IMR-90 (cell line): Measurements from ENCODE around the gene POLD4. TPM values are rescaled to one million over a fixed set of nuclear protein-coding genes. Genes with fewer than 3 reads are reported as not detected.

Experiments used
- ATAC-seq: fragments of 200-7000 bp; cut with Tn5 transposase; 2 replicates; pipeline ENCODE4 v1.9.1; 2020; ENCODE audit warnings: low read depth, mild to moderate bottlenecking, moderate library complexity
- BruUV-seq: library from RNA; stranded (reverse); fragments of 400-500 nt; replicated peaks from 2 replicates; lab custom pipeline; 2021; lab: Mats Ljungman, UMichigan
- CTCF ChIA-PET: fragments of 300-600 bp; formaldehyde crosslinking; extraction: SDS; loops from one replicate; lab custom pipeline; 2021; ENCODE audit warnings: antibody characterized with exemption; lab: Yijun Ruan, JAX
- POLR2A ChIA-PET: fragments of 300-600 bp; sonication (Branson Sonifier 250); formaldehyde crosslinking; loops from one replicate; lab custom pipeline; 2022; ENCODE audit warnings: antibody characterized with exemption; ENCODE audit not compliant: unreplicated experiment; lab: Charles Lee
- DNase-seq: peaks from one replicate; pipeline ENCODE4 v3.0.0; 2013
- H2AFZ ChIP-seq: replicated peaks from 2 replicates; pipeline ENCODE3; 2013; ENCODE audit warnings: low read length, mild to moderate bottlenecking; ENCODE audit not compliant: poor library complexity
- H2AK5ac ChIP-seq: 2 replicates; pipeline ENCODE4 v1.6.1; 2013; ENCODE audit warnings: low read depth, low read length, inconsistent platforms
- H2AK9ac ChIP-seq: replicated peaks from 2 replicates; pipeline ENCODE3; 2013; ENCODE audit warnings: mild to moderate bottlenecking, low read depth, low read length, moderate library complexity; ENCODE audit not compliant: poor library complexity
- H2BK120ac ChIP-seq: 2 replicates; pipeline ENCODE4 v1.6.1; 2013; ENCODE audit warnings: low read depth, low read length, inconsistent platforms
- H2BK15ac ChIP-seq: 3 replicates; pipeline ENCODE4 v1.6.1; 2013; ENCODE audit warnings: low read depth, low read length, inconsistent platforms
- H2BK20ac ChIP-seq: 2 replicates; pipeline ENCODE4 v1.6.1; 2013; ENCODE audit warnings: low read depth, mild to moderate bottlenecking, inconsistent platforms, low read length, moderate library complexity
- H2BK5ac ChIP-seq: 2 replicates; pipeline ENCODE4 v1.6.1; 2013; ENCODE audit warnings: mild to moderate bottlenecking, low read depth, low read length, inconsistent platforms; ENCODE audit not compliant: poor library complexity, severe bottlenecking
- H3K14ac ChIP-seq: replicated peaks from 2 replicates; pipeline ENCODE4 v1.6.1; 2013; ENCODE audit warnings: low read depth, low read length, inconsistent platforms
- H3K18ac ChIP-seq: 2 replicates; pipeline ENCODE4 v1.6.1; 2013; ENCODE audit warnings: low read depth, low read length, control low read depth
- H3K23ac ChIP-seq: 2 replicates; pipeline ENCODE4 v1.6.1; 2013; ENCODE audit warnings: low read depth, low read length, inconsistent platforms
- H3K27ac ChIP-seq: 2 replicates; pipeline ENCODE4 v1.5.1; 2013; ENCODE audit warnings: mild to moderate bottlenecking, control low read depth, low read length; ENCODE audit not compliant: insufficient read depth
- H3K27me3 ChIP-seq: 2 replicates; pipeline ENCODE4 v1.6.1; 2013; ENCODE audit warnings: low read length; ENCODE audit not compliant: control insufficient read depth, insufficient read depth
- H3K36me3 ChIP-seq: 2 replicates; pipeline ENCODE4 v1.6.1; 2013; ENCODE audit warnings: low read length, mixed read lengths; ENCODE audit not compliant: control insufficient read depth, insufficient read depth
- H3K4ac ChIP-seq: 2 replicates; pipeline ENCODE4 v1.6.1; 2013; ENCODE audit warnings: low read depth, low read length, inconsistent platforms
- H3K4me1 ChIP-seq: 2 replicates; pipeline ENCODE4 v1.6.1; 2013; ENCODE audit warnings: low read length, mixed read lengths; ENCODE audit not compliant: control insufficient read depth, insufficient read depth
- H3K4me2 ChIP-seq: 2 replicates; pipeline ENCODE4 v1.6.1; 2013; ENCODE audit warnings: low read depth, mild to moderate bottlenecking, control low read depth, low read length, moderate library complexity
- H3K4me3 ChIP-seq: 2 replicates; pipeline ENCODE4 v1.5.1; 2013; ENCODE audit warnings: low read depth, mild to moderate bottlenecking, control low read depth, low read length, moderate library complexity; ENCODE audit not compliant: insufficient read depth
- H3K56ac ChIP-seq: 2 replicates; pipeline ENCODE4 v1.6.1; 2013; ENCODE audit warnings: low read length, inconsistent platforms; ENCODE audit not compliant: insufficient read depth; ENCODE audit errors: extremely low read depth
- H3K79me1 ChIP-seq, 2 experiments: 2 replicates each; pipeline ENCODE4 v1.6.1; 2013; ENCODE audit warnings: low read length in 2 of 2, inconsistent platforms in 1 of 2, low read depth in 1 of 2
- H3K9ac ChIP-seq: 2 replicates; pipeline ENCODE4 v1.6.1; 2013; ENCODE audit warnings: low read depth, low read length, control low read depth
- H3K9me1 ChIP-seq: 2 replicates; pipeline ENCODE4 v1.6.1; 2013; ENCODE audit warnings: low read length, inconsistent platforms; ENCODE audit not compliant: insufficient read depth
- H3K9me3 ChIP-seq: 2 replicates; pipeline ENCODE4 v1.6.1; 2013; ENCODE audit warnings: low read length; ENCODE audit not compliant: control insufficient read depth, insufficient read depth
- H4K20me1 ChIP-seq: 2 replicates; pipeline ENCODE4 v1.6.1; 2013; ENCODE audit warnings: low read length, inconsistent platforms; ENCODE audit not compliant: insufficient read depth
- H4K5ac ChIP-seq: 2 replicates; pipeline ENCODE4 v1.6.1; 2013; ENCODE audit warnings: mild to moderate bottlenecking, low read depth, low read length, control low read depth
- H4K8ac ChIP-seq, 2 experiments: 2 replicates each; pipeline ENCODE4 v1.6.1; 2013; ENCODE audit warnings: low read depth in 2 of 2, low read length in 2 of 2, control low read depth in 1 of 2, inconsistent platforms in 1 of 2
- H4K91ac ChIP-seq: 2 replicates; pipeline ENCODE4 v1.6.1; 2013; ENCODE audit warnings: low read depth, low read length, inconsistent platforms; ENCODE audit not compliant: insufficient read depth
- MXI1 ChIP-seq: IDR thresholded peaks from 2 replicates; pipeline ENCODE4 v1.6.1; 2012; ENCODE audit warnings: low read depth, mild to moderate bottlenecking, low read length, moderate library complexity, borderline replicate concordance
- POLR2A ChIP-seq: IDR thresholded peaks from 2 replicates; pipeline ENCODE4 v1.6.1; 2012; ENCODE audit warnings: mild to moderate bottlenecking, low read depth, low read length
- RCOR1 ChIP-seq: IDR thresholded peaks from 2 replicates; pipeline ENCODE4 v1.6.1; 2012; ENCODE audit warnings: mild to moderate bottlenecking, low read length, improper control_type of control experiment; ENCODE audit not compliant: insufficient replicate concordance
- WGBS, 2 experiments: methylation state at CpG; one replicate each; pipeline versions ENCODE4 v1.1.5 to v1.1.7; 2013; ENCODE audit warnings: missing lambda C conversion rate in 2 of 2; ENCODE audit not compliant: insufficient read length in 1 of 2; ENCODE audit errors: extremely low coverage in 2 of 2; 5-methylcytosine and 5-hydroxymethylcytosine counted together
- dilution Hi-C: fragments of 300-500 bp; cut with HindIII; formaldehyde crosslinking; loops from one replicate; pipeline ENCODE4 v1.14.3; 2018; ENCODE audit warnings: low sequenced_read_pairs; ENCODE audit not compliant: unreplicated experiment
- in situ Hi-C: fragments of 300-500 bp; cut with MboI; formaldehyde crosslinking; loops from 3 replicates; pipeline ENCODE4 v1.14.3; 2019; ENCODE audit warnings: low sequenced_read_pairs, inconsistent platforms, mixed read lengths
- intact Hi-C: fragments of 100-400 bp; cut with micrococcal nuclease; formaldehyde crosslinking; loops from 2 replicates; pipeline ENCODE4 v1.10.0; 2022
- polyA plus RNA-seq, 3 experiments: library from polyadenylated mRNA; depleted of rRNA; stranded (reverse); fragments of >200 nt; gene quantifications; 2 replicates each; pipeline ENCODE4 v1.2.3, GENCODE V29; 2012; ENCODE audit warnings: low replicate concordance in 1 of 3
- total RNA-seq: library from RNA; depleted of rRNA; stranded (reverse); fragments of >200 nt; gene quantifications from 2 replicates; pipeline ENCODE4 v1.2.3, GENCODE V29; 2012
- TF ChIP-seq, protein P1 (sequence below): conservative IDR thresholded peaks from 2 replicates; pipeline ENCODE4 v1.5.1; 2012; ENCODE audit warnings: mild to moderate bottlenecking, low read depth, low read length, improper control_type of control experiment

POLD4 gene
- total and polyA plus RNA-seq, 2 of the 4 experiments (the other 2 are of a cell fraction): 46.4 to 133 TPM

DNA sequence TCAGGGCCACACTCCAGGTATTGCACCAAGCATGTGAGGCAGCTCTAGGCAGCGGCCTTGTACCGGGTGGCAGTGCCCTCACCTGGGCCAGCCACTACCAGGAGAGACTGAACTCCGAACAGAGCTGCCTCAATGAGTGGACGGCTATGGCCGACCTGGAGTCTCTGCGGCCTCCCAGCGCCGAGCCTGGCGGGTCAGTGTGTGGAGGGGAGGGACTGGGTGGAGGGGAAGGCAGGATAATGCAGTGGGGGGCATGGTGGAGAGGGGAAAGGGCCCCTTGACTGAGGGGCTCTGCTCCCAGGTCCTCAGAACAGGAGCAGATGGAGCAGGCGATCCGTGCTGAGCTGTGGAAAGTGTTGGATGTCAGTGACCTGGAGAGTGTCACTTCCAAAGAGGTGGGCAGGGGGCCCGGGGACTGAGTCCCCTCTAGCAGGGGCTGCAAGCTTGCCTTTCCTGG is 45.8 kb downstream of the POLD4 start:
- in situ Hi-C loops: no loop called here
- dilution Hi-C loops: no loop called here
- Histone ChIP-seq H4K8ac (no peak overlapping the region), H3K56ac (no peak overlapping the region), H3K79me1 (peaks cover 0 to 15% of the 10 kb centered on the region in 2 experiments; a peak in 2 of 4 replicates), H2BK15ac (no peak overlapping the region), H3K4me1 (peaks cover 13% of the 10 kb centered on the region), H2BK5ac (no peak overlapping the region), H2BK20ac (no peak overlapping the region), H3K4ac (no peak overlapping the region), H3K23ac (no peak overlapping the region), H2BK120ac (no peak overlapping the region), H3K9me3 (no peaks in the 10 kb centered on the region), H3K9me1 (no peaks in the 10 kb centered on the region), H3K14ac (no peak overlapping the region), H3K4me3 (no peak overlapping the region), H4K5ac (no peak overlapping the region), H3K4me2 (no peak overlapping the region), H3K27ac (no peak overlapping the region), H3K18ac (no peak overlapping the region), H2AFZ (no peak overlapping the region), H3K27me3 (no peaks in the 10 kb centered on the region), H2AK5ac (no peak overlapping the region), H4K20me1 (0 out of 2 replicates have a peak, but pooled peaks cover under 1% of the 10 kb centered on the region), H2AK9ac (peak overlapping the region; percentile 72), H3K36me3 (peaks cover 34% of the 10 kb centered on the region), H3K9ac (no peak overlapping the region), H4K91ac (no peak overlapping the region)
- BruUV-seq: no TSS peak
- ATAC-seq (no peak), DNase-seq (no peak)
- CTCF ChIA-PET: no interaction called here
- intact Hi-C loops: no loop called here
- TF ChIP-seq, protein P1, sequence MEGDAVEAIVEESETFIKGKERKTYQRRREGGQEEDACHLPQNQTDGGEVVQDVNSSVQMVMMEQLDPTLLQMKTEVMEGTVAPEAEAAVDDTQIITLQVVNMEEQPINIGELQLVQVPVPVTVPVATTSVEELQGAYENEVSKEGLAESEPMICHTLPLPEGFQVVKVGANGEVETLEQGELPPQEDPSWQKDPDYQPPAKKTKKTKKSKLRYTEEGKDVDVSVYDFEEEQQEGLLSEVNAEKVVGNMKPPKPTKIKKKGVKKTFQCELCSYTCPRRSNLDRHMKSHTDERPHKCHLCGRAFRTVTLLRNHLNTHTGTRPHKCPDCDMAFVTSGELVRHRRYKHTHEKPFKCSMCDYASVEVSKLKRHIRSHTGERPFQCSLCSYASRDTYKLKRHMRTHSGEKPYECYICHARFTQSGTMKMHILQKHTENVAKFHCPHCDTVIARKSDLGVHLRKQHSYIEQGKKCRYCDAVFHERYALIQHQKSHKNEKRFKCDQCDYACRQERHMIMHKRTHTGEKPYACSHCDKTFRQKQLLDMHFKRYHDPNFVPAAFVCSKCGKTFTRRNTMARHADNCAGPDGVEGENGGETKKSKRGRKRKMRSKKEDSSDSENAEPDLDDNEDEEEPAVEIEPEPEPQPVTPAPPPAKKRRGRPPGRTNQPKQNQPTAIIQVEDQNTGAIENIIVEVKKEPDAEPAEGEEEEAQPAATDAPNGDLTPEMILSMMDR: no peak
- TF ChIP-seq RCOR1: no peak
- TF ChIP-seq POLR2A: no peak
- no peak for TF ChIP-seq MXI1
- POLR2A ChIA-PET: no interaction called here
- no CpG with 5 or more reads among the region's 12 CpGs for WGBS, 2 experiments
